Measurements from ENCODE around the gene CRYGD. TPM values are rescaled to one million over a fixed set of nuclear protein-coding genes. Genes with fewer than 3 reads are reported as not detected.

Gene CRYGD
- total and polyA plus RNA-seq, 4 donors: not detected

DNA sequence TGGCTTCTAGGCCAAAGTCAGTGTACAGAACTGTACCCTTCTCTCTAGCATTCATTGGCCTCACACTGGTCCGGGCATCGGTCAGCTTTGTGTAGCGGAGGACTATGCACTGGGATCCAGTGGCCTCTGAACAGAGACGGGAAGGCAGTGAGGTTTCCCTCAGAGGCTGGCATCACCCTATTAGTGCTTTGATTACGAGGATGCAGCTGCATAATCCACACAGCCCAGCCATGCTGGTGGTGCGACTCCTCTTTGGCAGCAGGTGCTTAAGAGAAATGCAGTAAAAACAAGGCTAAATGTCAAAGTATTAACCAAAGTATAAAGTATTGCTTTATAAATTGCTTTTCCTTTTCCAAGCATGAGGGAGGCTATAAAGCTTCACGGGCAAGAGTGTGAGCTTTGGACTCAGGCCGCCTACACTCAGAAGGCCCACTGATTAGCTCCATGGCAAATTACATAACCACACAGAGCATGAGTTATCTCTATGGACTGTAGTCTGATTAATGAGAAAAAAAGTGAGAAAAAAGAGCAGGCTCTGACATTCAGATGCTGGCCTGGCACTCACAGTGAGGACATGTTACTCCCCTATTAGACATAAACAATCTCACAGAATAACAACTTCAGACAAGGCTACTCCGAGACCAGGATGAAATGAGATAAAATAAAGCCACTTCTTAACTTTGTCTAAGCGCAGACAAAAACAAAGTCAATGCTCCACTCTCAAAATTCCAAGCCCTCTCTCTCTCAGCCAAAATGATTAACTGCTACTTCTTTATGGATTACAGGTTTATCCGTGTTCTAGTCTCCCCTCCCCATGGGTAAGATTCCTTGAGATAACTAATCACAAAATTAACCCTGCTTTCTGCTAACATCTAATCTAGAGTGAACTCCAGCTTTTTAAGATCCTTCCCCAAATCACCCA is 11.7 kb upstream of the CRYGD start:
- Histone ChIP-seq H3K4me3 (ENCODE audit: low read length in 2 of 2) (no peak overlapping the region), H3K9me3 (ENCODE audit: control insufficient read depth, low read length) (no peaks in the 10 kb centered on the region), H3K27me3 (ENCODE audit: control insufficient read depth in 1 of 2, insufficient read depth in 2 of 2, low read length in 1 of 2) (no peaks in the 10 kb centered on the region), H3K27ac (ENCODE audit: low read depth in 1 of 2, low read length in 2 of 2) (no peak overlapping the region), H3K36me3 (ENCODE audit: control insufficient read depth in 1 of 2, insufficient read depth in 2 of 2, low read length in 1 of 2) (no peaks in the 10 kb centered on the region), H3K4me1 (ENCODE audit: control insufficient read depth in 1 of 2, insufficient read depth in 2 of 2, low read length in 2 of 2) (no peaks in the 10 kb centered on the region)
- ATAC-seq (ENCODE audit: low FRiP score): peak; percentile 61
- DNase-seq: no peak
- intact Hi-C loops (cut with DNase I): no loop called here
- WGBS, 2 donors: 71 to 76% methylated on average over 11 of the region's 11 CpGs

DNA sequence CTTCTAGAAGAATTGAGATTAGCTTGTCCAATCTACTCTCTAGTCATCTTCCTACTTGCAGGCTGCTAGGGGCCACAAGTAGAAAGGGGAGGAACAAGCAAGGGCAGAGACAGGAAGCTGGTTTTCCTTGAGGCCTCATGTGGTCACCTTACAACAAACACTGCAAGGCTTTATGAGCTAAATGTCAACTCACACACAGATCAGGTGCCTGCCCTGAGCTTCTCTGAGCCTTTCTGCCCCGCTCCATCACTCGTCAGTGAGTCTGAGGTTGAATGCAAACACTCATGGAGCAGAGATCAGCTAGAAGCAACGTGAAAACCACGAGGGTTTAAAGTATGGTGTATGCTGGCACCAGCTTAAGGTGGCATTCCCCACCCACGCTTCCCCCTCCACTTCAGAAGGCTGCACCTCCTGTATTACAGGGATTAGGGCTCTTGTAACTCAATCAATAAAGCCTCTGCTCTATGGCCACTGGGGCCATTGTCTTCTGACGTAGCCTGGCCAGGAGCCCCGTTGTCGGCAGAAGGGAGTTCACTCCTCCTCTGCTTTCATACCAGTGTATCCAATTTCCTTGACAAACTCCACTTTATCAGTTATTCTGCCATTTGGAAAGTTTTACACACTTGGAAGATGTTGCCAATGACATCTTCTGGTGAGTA is 10.7 kb upstream of the CRYGD start:
- H3K27me3 ChIP-seq (ENCODE audit: control insufficient read depth in 1 of 2, insufficient read depth in 2 of 2, low read length in 1 of 2): no peaks in the 10 kb centered on the region
- no peak overlapping the region for H3K27ac ChIP-seq (ENCODE audit: low read depth in 1 of 2, low read length in 2 of 2)
- H3K36me3 ChIP-seq (ENCODE audit: control insufficient read depth in 1 of 2, insufficient read depth in 2 of 2, low read length in 1 of 2): no peaks in the 10 kb centered on the region
- ATAC-seq (ENCODE audit: low FRiP score): no peak
- no peak overlapping the region for H3K4me3 ChIP-seq (ENCODE audit: low read length in 2 of 2)
- no peaks in the 10 kb centered on the region for H3K9me3 ChIP-seq (ENCODE audit: control insufficient read depth, low read length)
- WGBS, 2 donors: 48 to 52% methylated on average over 8 of the region's 8 CpGs
- no peak for DNase-seq
- intact Hi-C loops (cut with DNase I): no loop called here
- no peaks in the 10 kb centered on the region for H3K4me1 ChIP-seq (ENCODE audit: control insufficient read depth in 1 of 2, insufficient read depth in 2 of 2, low read length in 2 of 2)

DNA sequence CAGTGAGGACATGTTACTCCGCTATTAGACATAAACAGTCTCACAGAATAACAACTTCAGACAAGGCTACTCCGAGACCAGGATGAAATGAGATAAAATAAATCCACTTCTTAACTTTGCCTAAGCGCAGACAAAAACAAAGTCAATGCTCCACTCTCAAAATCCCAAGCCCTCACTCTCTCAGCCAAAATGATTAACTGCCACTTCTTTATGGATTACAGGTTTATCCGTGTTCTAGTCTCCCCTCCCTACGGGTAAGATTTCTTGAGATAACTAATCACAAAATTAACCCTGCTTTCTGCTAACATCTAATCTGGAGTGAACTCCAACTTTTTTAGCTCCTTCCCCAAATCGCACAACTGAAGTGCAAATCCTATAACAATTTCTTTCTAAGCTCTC is 6.4 kb upstream of the CRYGD start:
- Histone ChIP-seq H3K4me1 (ENCODE audit: control insufficient read depth in 1 of 2, insufficient read depth in 2 of 2, low read length in 2 of 2) (no peaks in the 10 kb centered on the region), H3K27me3 (ENCODE audit: control insufficient read depth in 1 of 2, insufficient read depth in 2 of 2, low read length in 1 of 2) (peaks cover 0 to 2% of the 10 kb centered on the region in 2 donors), H3K4me3 (ENCODE audit: low read length in 2 of 2) (no peak overlapping the region), H3K9me3 (ENCODE audit: control insufficient read depth, low read length) (no peaks in the 10 kb centered on the region), H3K27ac (ENCODE audit: low read depth in 1 of 2, low read length in 2 of 2) (no peak overlapping the region), H3K36me3 (ENCODE audit: control insufficient read depth in 1 of 2, insufficient read depth in 2 of 2, low read length in 1 of 2) (no peaks in the 10 kb centered on the region)
- no peak for DNase-seq
- ATAC-seq (ENCODE audit: low FRiP score): no peak
- 40 to 46% methylated on average over 6 of the region's 6 CpGs for WGBS, 2 donors
- intact Hi-C loops (cut with DNase I): no loop called here

GRCh38 chr2:208129744-208130711 is 5.7 kb upstream of the CRYGD start, which contains the start of gene CRYGC:
CRYGC (minus strand) TSS chr2:208129828; CDS start chr2:208129792, 36 bp downstream.
- Histone ChIP-seq H3K27me3 (ENCODE audit: control insufficient read depth in 1 of 2, insufficient read depth in 2 of 2, low read length in 1 of 2) (peaks cover 0 to 2% of the 10 kb centered on the region in 2 donors), H3K9me3 (ENCODE audit: control insufficient read depth, low read length) (no peaks in the 10 kb centered on the region), H3K4me3 (ENCODE audit: low read length in 2 of 2) (no peak within 1 kb of the TSS), H3K4me1 (ENCODE audit: control insufficient read depth in 1 of 2, insufficient read depth in 2 of 2, low read length in 2 of 2) (no peaks in the 10 kb centered on the region), H3K27ac (ENCODE audit: low read depth in 1 of 2, low read length in 2 of 2) (no peak within 1 kb of the TSS), H3K36me3 (ENCODE audit: control insufficient read depth in 1 of 2, insufficient read depth in 2 of 2, low read length in 1 of 2) (no peaks in the 10 kb centered on the region)
- WGBS, 2 donors: 56 to 58% methylated on average over 19 of the region's 19 CpGs
- ATAC-seq (ENCODE audit: low FRiP score) (no peak), DNase-seq (no peak)
- intact Hi-C loops (cut with DNase I): no loop called here

DNA sequence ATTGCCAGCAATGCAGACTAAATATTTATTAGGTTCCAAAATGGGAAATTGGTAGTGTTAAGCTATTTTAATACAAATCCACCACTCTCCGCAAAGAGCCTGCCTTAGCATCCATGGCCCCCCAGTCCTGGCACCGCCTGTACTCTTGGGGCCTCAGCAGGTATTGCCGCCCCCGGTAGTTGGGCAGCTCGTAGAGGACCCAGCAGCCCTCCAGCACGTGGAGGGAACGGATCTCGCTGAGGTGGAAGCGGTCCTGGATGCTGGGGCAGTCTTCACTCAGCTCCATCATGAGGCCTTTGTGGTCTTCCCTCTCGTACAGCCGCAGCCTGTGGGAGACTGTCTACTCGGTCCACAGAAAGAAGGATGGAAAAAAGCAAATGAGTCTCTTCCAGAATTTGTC is 3.8 kb upstream of the CRYGD start:
- no peak for DNase-seq
- 91 to 95% methylated on average over 12 of the region's 12 CpGs for WGBS, 2 donors
- Histone ChIP-seq H3K27ac (ENCODE audit: low read depth in 1 of 2, low read length in 2 of 2) (no peak overlapping the region), H3K4me3 (ENCODE audit: low read length in 2 of 2) (no peak overlapping the region), H3K4me1 (ENCODE audit: control insufficient read depth in 1 of 2, insufficient read depth in 2 of 2, low read length in 2 of 2) (no peaks in the 10 kb centered on the region), H3K27me3 (ENCODE audit: control insufficient read depth in 1 of 2, insufficient read depth in 2 of 2, low read length in 1 of 2) (peaks cover 0 to 2% of the 10 kb centered on the region in 2 donors), H3K9me3 (ENCODE audit: control insufficient read depth, low read length) (no peaks in the 10 kb centered on the region), H3K36me3 (ENCODE audit: control insufficient read depth in 1 of 2, insufficient read depth in 2 of 2, low read length in 1 of 2) (no peaks in the 10 kb centered on the region)
- ATAC-seq (ENCODE audit: low FRiP score): no peak
- intact Hi-C loops (cut with DNase I): no loop called here

GRCh38 chr2:208127090-208127489 is 2.8 kb upstream of the CRYGD start:
- H3K9me3 ChIP-seq (ENCODE audit: control insufficient read depth, low read length): no peaks in the 10 kb centered on the region
- H3K36me3 ChIP-seq (ENCODE audit: control insufficient read depth in 1 of 2, insufficient read depth in 2 of 2, low read length in 1 of 2): no peaks in the 10 kb centered on the region
- H3K4me1 ChIP-seq (ENCODE audit: control insufficient read depth in 1 of 2, insufficient read depth in 2 of 2, low read length in 2 of 2): no peaks in the 10 kb centered on the region
- WGBS, 2 donors: 94 to 97% methylated on average over 4 of the region's 4 CpGs
- ATAC-seq (ENCODE audit: low FRiP score) (no peak), DNase-seq (no peak)
- intact Hi-C loops (cut with DNase I): no loop called here
- peaks cover 0 to 2% of the 10 kb centered on the region in 2 donors for H3K27me3 ChIP-seq (ENCODE audit: control insufficient read depth in 1 of 2, insufficient read depth in 2 of 2, low read length in 1 of 2)
- no peak overlapping the region for H3K27ac ChIP-seq (ENCODE audit: low read depth in 1 of 2, low read length in 2 of 2)
- no peak overlapping the region for H3K4me3 ChIP-seq (ENCODE audit: low read length in 2 of 2)

DNA sequence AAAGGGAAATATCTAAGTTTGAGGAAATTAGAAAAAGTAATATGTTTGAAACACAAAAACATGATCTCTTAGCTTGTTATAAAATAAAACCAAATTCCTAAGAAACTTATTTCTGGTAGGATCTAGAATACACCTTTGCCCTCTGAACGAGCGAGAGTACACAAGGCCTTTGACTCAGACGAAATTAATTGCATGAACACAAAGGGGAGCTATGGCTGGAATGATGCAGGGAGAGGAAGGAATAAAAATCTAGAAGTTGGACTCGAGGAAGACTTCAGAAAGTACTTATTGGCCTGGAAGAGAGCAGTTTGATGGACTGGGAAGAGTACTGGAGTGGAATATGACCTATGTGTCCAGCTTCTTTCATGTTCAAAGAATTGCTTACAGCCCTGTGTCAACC is 927 bp upstream of the CRYGD start:
- ATAC-seq (ENCODE audit: low FRiP score) (no peak), DNase-seq (no peak)
- Histone ChIP-seq H3K27me3 (ENCODE audit: control insufficient read depth in 1 of 2, insufficient read depth in 2 of 2, low read length in 1 of 2) (peaks cover 0 to 2% of the 10 kb centered on the region in 2 donors), H3K9me3 (ENCODE audit: control insufficient read depth, low read length) (no peaks in the 10 kb centered on the region), H3K36me3 (ENCODE audit: control insufficient read depth in 1 of 2, insufficient read depth in 2 of 2, low read length in 1 of 2) (no peaks in the 10 kb centered on the region), H3K27ac (ENCODE audit: low read depth in 1 of 2, low read length in 2 of 2) (no peak overlapping the region), H3K4me1 (ENCODE audit: control insufficient read depth in 1 of 2, insufficient read depth in 2 of 2, low read length in 2 of 2) (no peaks in the 10 kb centered on the region), H3K4me3 (ENCODE audit: low read length in 2 of 2) (no peak overlapping the region)
- WGBS, 2 donors: 88 to 91% methylated on average over 4 of the region's 4 CpGs
- intact Hi-C loops (cut with DNase I): no loop called here

- no peak overlapping the region for H3K4me3 ChIP-seq (ENCODE audit: low read length in 2 of 2)
- WGBS, 2 donors: 97 to 99% methylated on average over 1 of the region's 1 CpG
- ATAC-seq (ENCODE audit: low FRiP score): no peak
- no peak overlapping the region for H3K27ac ChIP-seq (ENCODE audit: low read depth in 1 of 2, low read length in 2 of 2)
- DNase-seq: no peak
- H3K36me3 ChIP-seq (ENCODE audit: control insufficient read depth in 1 of 2, insufficient read depth in 2 of 2, low read length in 1 of 2): no peaks in the 10 kb centered on the region
- H3K4me1 ChIP-seq (ENCODE audit: control insufficient read depth in 1 of 2, insufficient read depth in 2 of 2, low read length in 2 of 2): no peaks in the 10 kb centered on the region
- H3K9me3 ChIP-seq (ENCODE audit: control insufficient read depth, low read length): no peaks in the 10 kb centered on the region
- H3K27me3 ChIP-seq (ENCODE audit: control insufficient read depth in 1 of 2, insufficient read depth in 2 of 2, low read length in 1 of 2): peaks cover 0 to 2% of the 10 kb centered on the region in 2 donors
- intact Hi-C loops (cut with DNase I): no loop called here
Measured at GRCh38 chr2:208122248-208122647, 2.1 kb downstream of the CRYGD start.
